ENCODE measurements around the gene AMER1.

Gene AMER1

DNA sequence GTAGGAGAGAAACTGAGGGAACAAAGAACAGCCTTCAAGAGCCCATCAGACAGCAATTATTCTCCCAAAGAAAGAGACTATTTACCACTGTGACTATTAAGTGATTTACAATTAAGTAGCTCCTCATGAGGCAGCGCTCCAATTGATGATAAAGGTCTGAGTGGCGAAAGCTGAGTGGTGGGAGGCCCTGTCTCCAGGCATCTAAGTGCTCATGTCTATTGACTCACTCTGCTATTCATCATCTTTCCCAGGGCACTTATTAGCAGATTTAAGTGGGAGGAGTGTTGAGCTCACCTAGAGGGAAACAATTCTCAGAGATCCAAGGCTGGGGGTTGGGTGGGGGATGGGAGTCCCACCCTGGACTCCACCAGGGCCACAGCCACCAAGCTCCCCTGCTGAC, 23.3 kb downstream of the AMER1 start:
- DNase-seq, result no peak

GRCh38 chrX:64176876-64177275, 28.6 kb downstream of the AMER1 start:
- no peak for DNase-seq

GRCh38 chrX:64169988-64170387, 35.5 kb downstream of the AMER1 start:
- no peak for DNase-seq

DNA sequence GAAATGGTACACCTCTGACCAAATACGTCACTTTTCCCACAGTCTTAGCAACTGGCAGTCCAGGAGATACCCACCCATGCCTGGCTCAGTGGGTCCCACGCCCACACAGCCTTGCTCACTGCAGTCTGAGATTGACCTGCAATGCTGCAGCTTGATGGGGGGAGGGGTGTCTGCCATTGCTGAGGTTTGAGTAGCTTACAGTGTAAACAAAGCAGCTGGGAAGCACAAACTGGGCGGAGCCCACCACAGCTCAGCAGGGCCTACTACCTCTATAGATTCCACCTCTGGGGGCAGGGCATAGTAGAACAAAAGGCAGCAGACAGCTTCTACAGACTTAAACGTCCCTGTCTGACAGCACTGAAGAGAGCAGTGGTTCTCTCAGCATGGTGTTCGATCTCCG, 52.7 kb downstream of the AMER1 start:
- DNase-seq, result no peak

DNA sequence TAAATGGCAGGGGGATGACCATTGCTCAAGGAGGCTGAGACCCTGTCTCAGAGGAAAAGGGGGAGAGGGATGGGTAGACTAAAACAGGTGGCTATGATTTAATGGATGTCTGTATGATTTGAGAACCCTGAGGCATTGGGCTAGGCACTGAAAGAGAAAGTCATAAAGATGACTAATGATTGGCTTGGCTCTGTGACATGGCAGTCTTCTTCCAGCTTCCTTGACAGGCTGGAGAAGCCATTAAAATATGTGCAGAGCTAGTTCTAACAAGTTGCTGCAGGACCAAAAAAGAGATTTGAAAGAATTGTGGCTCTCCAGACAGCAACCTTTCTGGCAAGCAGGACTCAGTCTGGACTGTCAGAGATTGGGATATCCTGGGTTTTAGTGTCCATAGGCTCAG, 53.6 kb downstream of the AMER1 start:
- DNase-seq, result no peak

GRCh38 chrX:64150775-64151174, 54.7 kb downstream of the AMER1 start:
- DNase-seq, result no peak

All from EL (cell line).